B cell (primary cell): ENCODE measurements around the gene LITAF. TPM values are rescaled to one million over a fixed set of nuclear protein-coding genes. Genes with fewer than 3 reads are reported as not detected.

Experiments used
- ATAC-seq: fragments of 200-7000 bp; cut with Tn5 transposase; one replicate; pipeline ENCODE4 v1.10.0; 2021; ENCODE audit warnings: low read depth, mild to moderate bottlenecking, moderate number of reproducible peaks, moderate library complexity
- CTCF ChIA-PET: fragments of 350-600 bp; sonication (Branson Sonifier 250); formaldehyde crosslinking; loops from one replicate; lab custom pipeline; 2021; ENCODE audit warnings: antibody characterized with exemption, inconsistent platforms; lab: Charles Lee
- POLR2A ChIA-PET: fragments of 350-600 bp; sonication (Branson Sonifier 250); formaldehyde crosslinking; loops from one replicate; lab custom pipeline; 2021; ENCODE audit warnings: antibody characterized with exemption; lab: Charles Lee
- DNase-seq: peaks from one replicate; pipeline ENCODE4 v3.0.0; 2013
- H2AFZ ChIP-seq: 2 replicates; pipeline ENCODE4 v1.6.1; 2012; ENCODE audit warnings: mild to moderate bottlenecking, low read depth, low read length; ENCODE audit not compliant: insufficient read depth, poor library complexity, severe bottlenecking
- H3K27ac ChIP-seq, 2 donors: 1 replicate in 1 of 2; 2 replicates in 1 of 2; pipeline ENCODE4 v1.5.1; 2012 to 2013; ENCODE audit warnings: low read length in 2 of 2, mild to moderate bottlenecking in 2 of 2, moderate library complexity in 1 of 2
- H3K27me3 ChIP-seq, 4 experiments: fragments of 200-600 bp in 1 of 4; sonication (generic) in 1 of 4; replicated peaks in 1 of 4; 1 replicate in 2 of 4; 2 replicates in 2 of 4; pipeline versions ENCODE4 v1.6.1 to v1.7.0; 2013 to 2016; ENCODE audit warnings: low read length in 3 of 4, mild to moderate bottlenecking in 2 of 4, mixed read lengths in 1 of 4, moderate library complexity in 1 of 4; ENCODE audit not compliant: insufficient read depth in 4 of 4, control insufficient read depth in 3 of 4; ENCODE audit errors: control extremely low read depth in 1 of 4
- H3K36me3 ChIP-seq, 2 experiments: replicated peaks in 1 of 2; 1 replicate in 1 of 2; 2 replicates in 1 of 2; pipeline versions ENCODE4 v1.6.1 to v1.7.1; 2013; ENCODE audit warnings: low read length in 1 of 2; ENCODE audit not compliant: insufficient read depth in 2 of 2, control insufficient read depth in 1 of 2; ENCODE audit errors: control extremely low read depth in 1 of 2, extremely low read depth in 1 of 2
- H3K4me1 ChIP-seq, 2 donors: fragments of 200-600 bp in 1 of 2; sonication (generic) in 1 of 2; 1 replicate in 1 of 2; 2 replicates in 1 of 2; pipeline versions ENCODE4 v1.5.1 to v1.6.1; 2013 to 2017; ENCODE audit warnings: low read length in 2 of 2; ENCODE audit not compliant: control insufficient read depth in 2 of 2, insufficient read depth in 2 of 2
- H3K4me2 ChIP-seq: replicated peaks from 2 replicates; pipeline ENCODE3; 2012; ENCODE audit warnings: mild to moderate bottlenecking, low read depth, low read length; ENCODE audit not compliant: poor library complexity, severe bottlenecking
- H3K4me3 ChIP-seq, 5 experiments: fragments of 200-600 bp in 1 of 5; sonication (generic) in 1 of 5; 1 replicate in 3 of 5; 2 replicates in 2 of 5; pipeline versions ENCODE4 v1.5.1 to v1.7.0; 2011 to 2016; ENCODE audit warnings: low read length in 4 of 5, mild to moderate bottlenecking in 4 of 5, low read depth in 2 of 5, control low read depth in 1 of 5, moderate library complexity in 1 of 5; ENCODE audit not compliant: insufficient read depth in 1 of 5; ENCODE audit errors: control extremely low read depth in 1 of 5, extremely low read depth in 1 of 5
- H3K79me2 ChIP-seq: fragments of 200-600 bp; sonication (generic); one replicate; pipeline ENCODE4 v1.6.0; 2016; ENCODE audit warnings: low read length; ENCODE audit not compliant: control insufficient read depth, insufficient read depth
- H3K9ac ChIP-seq: fragments of 200-600 bp; sonication (generic); 2 replicates; pipeline ENCODE4 v1.6.1; 2017; ENCODE audit warnings: mild to moderate bottlenecking, low read length, moderate library complexity
- H3K9me3 ChIP-seq, 3 donors: one replicate each; pipeline versions ENCODE4 v1.6.1 to v1.7.1; 2013; ENCODE audit warnings: low read length in 2 of 3; ENCODE audit not compliant: control insufficient read depth in 2 of 3, insufficient read depth in 1 of 3; ENCODE audit errors: control extremely low read depth in 1 of 3
- H4K20me1 ChIP-seq: 2 replicates; pipeline ENCODE4 v1.6.0; 2012; ENCODE audit warnings: mild to moderate bottlenecking, low read length; ENCODE audit not compliant: insufficient read depth, control insufficient read depth, poor library complexity, severe bottlenecking
- H3K27ac Mint-ChIP-seq: one replicate; pipeline ENCODE4 v1.8.0; 2021; ENCODE audit warnings: mixed read lengths
- H3K27me3 Mint-ChIP-seq: one replicate; pipeline ENCODE4 v1.8.0; 2021; ENCODE audit warnings: mixed read lengths
- H3K4me1 Mint-ChIP-seq: one replicate; pipeline ENCODE4 v1.8.0; 2021; ENCODE audit warnings: mixed read lengths
- H3K4me3 Mint-ChIP-seq: one replicate; pipeline ENCODE4 v1.8.0; 2021; ENCODE audit warnings: mixed read lengths
- H3K9me3 Mint-ChIP-seq: one replicate; pipeline ENCODE4 v1.8.0; 2022; ENCODE audit warnings: mixed read lengths; ENCODE audit not compliant: insufficient read depth
- EZH2 ChIP-seq: IDR thresholded peaks from 2 replicates; pipeline ENCODE4 v1.6.1; 2012; ENCODE audit warnings: borderline replicate concordance, low read depth, mild to moderate bottlenecking, moderate library complexity, low read length; ENCODE audit not compliant: insufficient read depth, poor library complexity, severe bottlenecking
- WGBS: methylation state at CpG from one replicate; pipeline ENCODE4 v1.1.5; 2013; ENCODE audit warnings: missing lambda C conversion rate; ENCODE audit not compliant: insufficient coverage; 5-methylcytosine and 5-hydroxymethylcytosine counted together
- intact Hi-C: fragments of 100-400 bp; cut with micrococcal nuclease; formaldehyde crosslinking; loops from one replicate; pipeline ENCODE4 v1.10.0; 2022
- polyA plus RNA-seq: library from polyadenylated mRNA; depleted of rRNA; stranded (reverse); fragments of >200 nt; gene quantifications from 2 replicates; pipeline ENCODE4 v1.2.3, GENCODE V29; 2012
- total RNA-seq, 2 donors: library from RNA; stranded (reverse); fragments of 120-200 nt in 1 of 2; gene quantifications; 1 replicate in 1 of 2; 2 replicates in 1 of 2; pipeline versions ENCODE4 v1.2.3 to v1.2.4, GENCODE V29; 2013 to 2022
- TF ChIP-seq, protein P1 (sequence below): fragments of 200-600 bp; IDR thresholded peaks from one replicate; pipeline ENCODE4 v1.8.0; 2022; ENCODE audit warnings: antibody characterized with exemption, mild to moderate bottlenecking

Gene LITAF
- total and polyA plus RNA-seq, 2 donors (not counting 1 experiment from before 2014, with no cell fraction given): 93.6 to 125 TPM

DNA sequence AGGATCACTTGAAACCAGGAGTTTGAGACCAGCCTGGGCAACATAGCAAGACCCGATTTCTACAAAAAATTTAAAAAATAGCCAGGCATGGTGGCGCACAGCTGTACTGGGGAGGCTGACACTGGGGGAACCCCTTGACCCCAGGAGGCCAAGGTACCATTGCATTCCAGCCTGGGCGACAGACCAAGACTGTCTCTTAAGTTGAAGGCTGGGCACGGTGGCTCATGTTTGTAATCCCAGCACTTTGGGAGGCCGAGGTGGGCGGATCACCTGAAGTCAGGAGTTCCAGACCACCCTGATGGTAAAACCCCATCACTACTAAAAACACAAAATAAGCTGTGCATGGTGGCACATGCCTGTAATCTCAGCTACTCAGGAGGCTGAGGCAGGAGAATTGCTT, 74.9 kb downstream of the LITAF start:
- ChIA-PET POLR2A (no interaction called here), CTCF (interaction anchor here (1.2 to 2.9 kb wide), 2 partner anchors 20 kb away, joined by 5 to 11 read pairs; no protein-coding TSS in a partner anchor)
- no peaks in the 10 kb centered on the region for H3K27me3 Mint-ChIP-seq
- no peak overlapping the region for H3K27ac Mint-ChIP-seq
- Histone ChIP-seq H3K9me3 (peaks cover 0 to 11% (median 0%) of the 10 kb centered on the region in 3 donors), H3K79me2 (no peaks in the 10 kb centered on the region), H3K4me3 (no peak overlapping the region), H3K27me3 (no peaks in the 10 kb centered on the region), H3K36me3 (no peaks in the 10 kb centered on the region), H3K27ac (no peak overlapping the region), H3K4me2 (no peak overlapping the region), H3K4me1 (peaks cover 5 to 6% of the 10 kb centered on the region in 2 donors), H2AFZ (no peak overlapping the region), H3K9ac (no peak overlapping the region), H4K20me1 (no peaks in the 10 kb centered on the region)
- no peaks in the 10 kb centered on the region for H3K9me3 Mint-ChIP-seq
- 88% methylated on average over 3 of the region's 6 CpGs for WGBS
- H3K4me1 Mint-ChIP-seq: peaks cover 8% of the 10 kb centered on the region
- TF ChIP-seq, protein P1, sequence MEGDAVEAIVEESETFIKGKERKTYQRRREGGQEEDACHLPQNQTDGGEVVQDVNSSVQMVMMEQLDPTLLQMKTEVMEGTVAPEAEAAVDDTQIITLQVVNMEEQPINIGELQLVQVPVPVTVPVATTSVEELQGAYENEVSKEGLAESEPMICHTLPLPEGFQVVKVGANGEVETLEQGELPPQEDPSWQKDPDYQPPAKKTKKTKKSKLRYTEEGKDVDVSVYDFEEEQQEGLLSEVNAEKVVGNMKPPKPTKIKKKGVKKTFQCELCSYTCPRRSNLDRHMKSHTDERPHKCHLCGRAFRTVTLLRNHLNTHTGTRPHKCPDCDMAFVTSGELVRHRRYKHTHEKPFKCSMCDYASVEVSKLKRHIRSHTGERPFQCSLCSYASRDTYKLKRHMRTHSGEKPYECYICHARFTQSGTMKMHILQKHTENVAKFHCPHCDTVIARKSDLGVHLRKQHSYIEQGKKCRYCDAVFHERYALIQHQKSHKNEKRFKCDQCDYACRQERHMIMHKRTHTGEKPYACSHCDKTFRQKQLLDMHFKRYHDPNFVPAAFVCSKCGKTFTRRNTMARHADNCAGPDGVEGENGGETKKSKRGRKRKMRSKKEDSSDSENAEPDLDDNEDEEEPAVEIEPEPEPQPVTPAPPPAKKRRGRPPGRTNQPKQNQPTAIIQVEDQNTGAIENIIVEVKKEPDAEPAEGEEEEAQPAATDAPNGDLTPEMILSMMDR: no peak
- no peak for TF ChIP-seq EZH2
- ATAC-seq: no peak
- intact Hi-C loops: no loop called here
- no peak for DNase-seq
- no peak overlapping the region for H3K4me3 Mint-ChIP-seq

- Histone ChIP-seq H3K27ac (no peak overlapping the region), H3K79me2 (no peaks in the 10 kb centered on the region), H4K20me1 (no peaks in the 10 kb centered on the region), H3K4me1 (peaks cover 8 to 11% of the 10 kb centered on the region in 2 donors), H3K27me3 (no peaks in the 10 kb centered on the region), H2AFZ (no peak overlapping the region), H3K4me3 (no peak overlapping the region), H3K4me2 (no peak overlapping the region), H3K36me3 (no peaks in the 10 kb centered on the region), H3K9ac (no peak overlapping the region), H3K9me3 (peaks cover 0 to 11% (median 0%) of the 10 kb centered on the region in 3 donors)
- WGBS: no CpG with 5 or more reads among the region's 2 CpGs
- ATAC-seq (no peak), DNase-seq (no peak)
- H3K27ac Mint-ChIP-seq: no peak overlapping the region
- no peaks in the 10 kb centered on the region for H3K27me3 Mint-ChIP-seq
- ChIA-PET CTCF (interaction anchor here (2.9 kb wide), 1 partner anchor 21 kb away, joined by 11 read pairs; no protein-coding TSS in a partner anchor), POLR2A (no interaction called here)
- peaks cover 13% of the 10 kb centered on the region for H3K4me1 Mint-ChIP-seq
- no peak for TF ChIP-seq EZH2
- TF ChIP-seq, protein P1: no peak
- intact Hi-C loops: no loop called here
- H3K9me3 Mint-ChIP-seq: no peaks in the 10 kb centered on the region
- H3K4me3 Mint-ChIP-seq: no peak overlapping the region
Measured at GRCh38 chr16:11511328-11511727, 75.4 kb downstream of the LITAF start.
